Measurements from ENCODE around the gene EPS15. TPM values are rescaled to one million over a fixed set of nuclear protein-coding genes. Genes with fewer than 3 reads are reported as not detected.
"Not testable (repeated sequence)": the region's sequence is repeated elsewhere in the genome, so short reads cannot be mapped to it uniquely, and the experiment has no call there.

Gene EPS15
- polyA plus RNA-seq, 1 donor (not counting 4 experiments of a cell fraction or from before 2014, with no cell fraction given): 33.2 TPM

DNA sequence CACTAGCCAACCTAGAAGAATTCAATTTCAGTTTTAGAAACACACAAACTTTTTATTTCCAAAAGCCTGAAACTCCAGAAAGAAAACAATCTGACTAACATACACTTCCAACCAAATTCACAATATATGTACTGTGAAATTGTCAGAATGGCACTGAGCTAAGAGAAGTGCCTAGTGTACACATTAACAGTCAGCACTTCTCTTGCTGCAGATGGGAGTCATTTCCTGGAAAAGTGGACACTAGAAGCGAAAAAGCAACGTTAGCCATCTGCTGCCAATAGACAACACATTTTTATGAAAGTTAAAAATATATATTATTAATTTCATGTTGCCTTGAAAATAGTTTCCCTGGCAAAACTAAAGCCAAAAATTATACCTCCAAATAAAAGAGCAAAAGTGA lies 66.1 kb downstream of the EPS15 start:
- Histone ChIP-seq H3K36me3 (ENCODE audit: control insufficient read depth in 2 of 2, extremely low read depth in 1 of 2, insufficient read depth in 2 of 2, low read length in 2 of 2) (peaks cover 0 to 1% of the 10 kb centered on the region in 2 experiments), H3K9me1 (ENCODE audit: control insufficient read depth, extremely low read depth, insufficient read depth, low read length) (no peaks in the 10 kb centered on the region), H3K4me3 (ENCODE audit: control insufficient read depth in 2 of 3, extremely low read depth in 1 of 3, insufficient read depth in 2 of 3, low read depth in 1 of 3, low read length in 3 of 3) (no peak overlapping the region), H4K20me1 (ENCODE audit: control insufficient read depth, extremely low read depth, insufficient read depth, low read length) (no peaks in the 10 kb centered on the region), H3K4me2 (ENCODE audit: control insufficient read depth, extremely low read depth, insufficient read depth, low read depth, low read length) (no peak overlapping the region), H2AFZ (ENCODE audit: control insufficient read depth, low read length) (no peak overlapping the region), H3K9ac (ENCODE audit: control insufficient read depth, extremely low read depth, insufficient read depth, low read length) (no peak overlapping the region), H3K79me2 (ENCODE audit: control insufficient read depth, insufficient read depth, low read length) (no peaks in the 10 kb centered on the region), H3K4me1 (ENCODE audit: control insufficient read depth, extremely low read depth, insufficient read depth, low read length) (no peaks in the 10 kb centered on the region), H3K27ac (ENCODE audit: control insufficient read depth, insufficient read depth, low read length) (no peak overlapping the region), H3K9me3 (ENCODE audit: control insufficient read depth, low read depth, low read length) (no peaks in the 10 kb centered on the region), H3K27me3 (ENCODE audit: control insufficient read depth, extremely low read depth, insufficient read depth, low read length) (no peaks in the 10 kb centered on the region)
- DNase-seq (ENCODE audit: low read depth, low spot score) (no peak), FAIRE-seq (no peak)
- no peak for TF ChIP-seq CTCF (optimal IDR thresholded peaks at IDR 0.05 in 1 of 3, IDR thresholded peaks at IDR 0.05 in 1 of 3, conservative IDR thresholded peaks at IDR 0.05 in 1 of 3; ENCODE audit: extremely low read depth in 1 of 3, insufficient read depth in 2 of 3, low read length in 3 of 3)
- TF ChIP-seq EZH2 (IDR thresholded peaks at IDR 0.05; ENCODE audit: low read length): no peak
- dilution Hi-C loops (cut with MboI; ENCODE audit: extremely low pct_ligation_motif_present, low sequenced_read_pairs): no loop called here

GRCh38 chr1:51448844-51449454 lies 70.1 kb downstream of the EPS15 start:
- H3K79me2 ChIP-seq (ENCODE audit: control insufficient read depth, insufficient read depth, low read length); H2AFZ ChIP-seq (ENCODE audit: control insufficient read depth, low read length); H3K9me1 ChIP-seq (ENCODE audit: control insufficient read depth, extremely low read depth, insufficient read depth, low read length); FAIRE-seq; H3K4me2 ChIP-seq (ENCODE audit: control insufficient read depth, extremely low read depth, insufficient read depth, low read depth, low read length); H3K27ac ChIP-seq (ENCODE audit: control insufficient read depth, insufficient read depth, low read length); H3K4me1 ChIP-seq (ENCODE audit: control insufficient read depth, extremely low read depth, insufficient read depth, low read length); dilution Hi-C loops (cut with MboI; ENCODE audit: extremely low pct_ligation_motif_present, low sequenced_read_pairs); H3K9me3 ChIP-seq (ENCODE audit: control insufficient read depth, low read depth, low read length); H3K36me3 ChIP-seq (ENCODE audit: control insufficient read depth in 2 of 2, extremely low read depth in 1 of 2, insufficient read depth in 2 of 2, low read length in 2 of 2); H4K20me1 ChIP-seq (ENCODE audit: control insufficient read depth, extremely low read depth, insufficient read depth, low read length); H3K4me3 ChIP-seq (ENCODE audit: control insufficient read depth in 2 of 3, extremely low read depth in 1 of 3, insufficient read depth in 2 of 3, low read depth in 1 of 3, low read length in 3 of 3); H3K9ac ChIP-seq (ENCODE audit: control insufficient read depth, extremely low read depth, insufficient read depth, low read length); DNase-seq (ENCODE audit: low read depth, low spot score); H3K27me3 ChIP-seq (ENCODE audit: control insufficient read depth, extremely low read depth, insufficient read depth, low read length): not testable (repeated sequence)

Data from keratinocyte (primary cell).